ENCODE data around the gene NPTXR.
A peak's percentile ranks its signal among the peaks of the same experiment; 100 is the strongest.

Gene NPTXR

GRCh38 chr22:38843657-38844314 is at the start of gene NPTXR:
Gene NPTXR (minus strand): TSS chr22:38844028.
- peak; percentile 16 for DNase-seq (ENCODE audit: low read depth)

GRCh38 chr22:38891256-38891655 is 47.4 kb upstream of the NPTXR start:
- no peak for DNase-seq (ENCODE audit: low read depth)

- DNase-seq (ENCODE audit: low read depth) = no peak
These were observed 46.5 kb upstream of the NPTXR start for GRCh38 chr22:38890377-38890776.

GRCh38 chr22:38886333-38886732 is 42.5 kb upstream of the NPTXR start:
- no peak for DNase-seq (ENCODE audit: low read depth)

GRCh38 chr22:38882972-38883622 is 39.3 kb upstream of the NPTXR start:
- DNase-seq (ENCODE audit: low read depth) = no peak

- DNase-seq (ENCODE audit: low read depth) = peak; percentile 33
These were observed 38.4 kb upstream of the NPTXR start for GRCh38 chr22:38881997-38882879.

- DNase-seq (ENCODE audit: low read depth) = peak; percentile 91
These were observed 37.6 kb upstream of the NPTXR start for GRCh38 chr22:38881464-38881871.

GRCh38 chr22:38879961-38880360 is 36.1 kb upstream of the NPTXR start:
- no peak for DNase-seq (ENCODE audit: low read depth)

GRCh38 chr22:38879108-38879729 is 35.4 kb upstream of the NPTXR start:
- no peak for DNase-seq (ENCODE audit: low read depth)

GRCh38 chr22:38878001-38878400 is 34.2 kb upstream of the NPTXR start:
- no peak for DNase-seq (ENCODE audit: low read depth)

GRCh38 chr22:38874529-38875222 is 30.8 kb upstream of the NPTXR start:
- no peak for DNase-seq (ENCODE audit: low read depth)

GRCh38 chr22:38873469-38874411 is 29.9 kb upstream of the NPTXR start:
- DNase-seq (ENCODE audit: low read depth) = no peak

GRCh38 chr22:38872831-38873248 is 29.0 kb upstream of the NPTXR start:
- DNase-seq (ENCODE audit: low read depth) = peak; percentile 26

GRCh38 chr22:38872172-38872830 is 28.5 kb upstream of the NPTXR start, which contains the start of gene CBX6:
Gene CBX6 (minus strand): TSS chr22:38872216. CDS start chr22:38872190, 26 bp downstream.
- DNase-seq (ENCODE audit: low read depth) = peak; percentile 86

GRCh38 chr22:38871360-38872171 is 27.7 kb upstream of the NPTXR start:
- DNase-seq (ENCODE audit: low read depth) = no peak

- no peak for DNase-seq (ENCODE audit: low read depth)
These were observed 27.0 kb upstream of the NPTXR start for GRCh38 chr22:38870791-38871359.

GRCh38 chr22:38870312-38870741 is 26.5 kb upstream of the NPTXR start:
- DNase-seq (ENCODE audit: low read depth) = peak; percentile 64

- DNase-seq (ENCODE audit: low read depth) = no peak
These were observed 25.8 kb upstream of the NPTXR start for GRCh38 chr22:38869663-38870062.
